ENCODE results near the gene AGBL1.

AGBL1 gene

GRCh38 chr15:86711476-86711875, 631.8 kb downstream of the AGBL1 start:
- no peak for DNase-seq (ENCODE audit: low read depth)

- DNase-seq (ENCODE audit: low read depth), result no peak
Observed at GRCh38 chr15:86714241-86714640, 634.6 kb downstream of the AGBL1 start.

GRCh38 chr15:86725628-86726027, 646.0 kb downstream of the AGBL1 start:
- DNase-seq (ENCODE audit: low read depth), result no peak

GRCh38 chr15:86735247-86736040, 655.8 kb downstream of the AGBL1 start:
- no peak for DNase-seq (ENCODE audit: low read depth)

GRCh38 chr15:86741917-86742316, 662.2 kb downstream of the AGBL1 start:
- no peak for DNase-seq (ENCODE audit: low read depth)

GRCh38 chr15:86743283-86743903, 663.7 kb downstream of the AGBL1 start:
- DNase-seq (ENCODE audit: low read depth), result peak; percentile 22

GRCh38 chr15:86744198-86744780, 664.6 kb downstream of the AGBL1 start:
- DNase-seq (ENCODE audit: low read depth), result no peak

- DNase-seq (ENCODE audit: low read depth), result no peak
Observed at GRCh38 chr15:86751116-86751515, 671.4 kb downstream of the AGBL1 start.

- no peak for DNase-seq (ENCODE audit: low read depth)
Observed at GRCh38 chr15:86754846-86755245, 675.2 kb downstream of the AGBL1 start.

GRCh38 chr15:86756688-86757087, 677.0 kb downstream of the AGBL1 start:
- no peak for DNase-seq (ENCODE audit: low read depth)

- no peak for DNase-seq (ENCODE audit: low read depth)
Observed at GRCh38 chr15:86759800-86760523, 680.3 kb downstream of the AGBL1 start.

GRCh38 chr15:86762874-86763273, 683.2 kb downstream of the AGBL1 start:
- DNase-seq (ENCODE audit: low read depth), result no peak

GRCh38 chr15:86764021-86764420, 684.4 kb downstream of the AGBL1 start:
- DNase-seq (ENCODE audit: low read depth), result no peak

GRCh38 chr15:86765281-86765680, 685.6 kb downstream of the AGBL1 start:
- DNase-seq (ENCODE audit: low read depth), result no peak

GRCh38 chr15:86772369-86773059, 692.8 kb downstream of the AGBL1 start:
- DNase-seq (ENCODE audit: low read depth), result no peak

- DNase-seq (ENCODE audit: low read depth), result no peak
Observed at GRCh38 chr15:86773736-86774135, 694.1 kb downstream of the AGBL1 start.

GRCh38 chr15:86776145-86776544, 696.5 kb downstream of the AGBL1 start:
- DNase-seq (ENCODE audit: low read depth), result no peak

- DNase-seq (ENCODE audit: low read depth), result no peak
Observed at GRCh38 chr15:86796521-86796920, 716.9 kb downstream of the AGBL1 start.

GRCh38 chr15:86797135-86797534, 717.5 kb downstream of the AGBL1 start:
- no peak for DNase-seq (ENCODE audit: low read depth)

GRCh38 chr15:86799226-86799625, 719.6 kb downstream of the AGBL1 start:
- DNase-seq (ENCODE audit: low read depth), result no peak

- DNase-seq (ENCODE audit: low read depth), result no peak
Observed at GRCh38 chr15:86802244-86802643, 722.6 kb downstream of the AGBL1 start.

GRCh38 chr15:86804406-86804805, 724.7 kb downstream of the AGBL1 start:
- DNase-seq (ENCODE audit: low read depth), result no peak

All from stimulated activated CD8-positive, alpha-beta memory T cell treated with anti-CD3 and anti-CD28 coated beads, Interleukin-12 subunit alpha, Interleukin-12 subunit beta, amount 100 ng/mL, for 1 hour (primary cell).